HEK293 (cell line): ENCODE results near the gene PKDCC.

Source experiments
- CTCF ChIA-PET: fragments of 350-600 bp; formaldehyde crosslinking; extraction: SDS; loops from one replicate; lab custom pipeline; 2021; ENCODE audit warnings: antibody characterized with exemption; lab: Yijun Ruan, JAX
- POLR2A ChIA-PET: fragments of 300-600 bp; formaldehyde crosslinking; extraction: SDS; loops from one replicate; lab custom pipeline; 2020; ENCODE audit warnings: antibody characterized with exemption, inconsistent platforms; lab: Yijun Ruan, JAX
- H3K27ac ChIP-seq: fragments of 200-500 bp; sonication (Bioruptor generic); 2 replicates; pipeline ENCODE4 v1.5.1; 2014; ENCODE audit warnings: low read depth, low read length, control low read depth, inconsistent platforms; ENCODE audit errors: extremely low read depth
- H3K36me3 ChIP-seq, 2 experiments: fragments of 200-500 bp in 1 of 2; sonication (Bioruptor generic) in 1 of 2; 1 replicate in 1 of 2; 2 replicates in 1 of 2; pipeline ENCODE4 v1.5.1; 2014 to 2017; ENCODE audit warnings: inconsistent platforms in 2 of 2, low read length in 2 of 2; ENCODE audit not compliant: control insufficient read depth in 2 of 2, insufficient read depth in 1 of 2
- H3K4me1 ChIP-seq: fragments of 200-500 bp; sonication (Bioruptor generic); 2 replicates; pipeline ENCODE4 v1.5.1; 2014; ENCODE audit warnings: mild to moderate bottlenecking, low read length, inconsistent platforms; ENCODE audit not compliant: control insufficient read depth, insufficient read depth
- H3K4me3 ChIP-seq: 2 replicates; pipeline ENCODE4 v1.5.1; 2011; ENCODE audit warnings: low read depth, mild to moderate bottlenecking, control low read depth, low read length, moderate library complexity
- H3K9me3 ChIP-seq: fragments of 200-500 bp; sonication (Bioruptor generic); 2 replicates; pipeline ENCODE4 v1.5.1; 2014; ENCODE audit warnings: low read depth, low read length, inconsistent platforms; ENCODE audit not compliant: control insufficient read depth, insufficient read depth
- HIC1 ChIP-seq: fragments of 450-650 bp; formaldehyde crosslinking; IDR thresholded peaks from 2 replicates; pipeline ENCODE4 v1.5.1; 2016; ENCODE audit warnings: missing biosample characterization, missing genetic modification characterization
- HOXA7 ChIP-seq: sonication (generic); formaldehyde crosslinking; IDR thresholded peaks from 2 replicates; pipeline ENCODE4 v1.8.1; 2022; ENCODE audit warnings: missing genetic modification reagents, borderline replicate concordance
- ZBTB10 ChIP-seq: fragments of 450-650 bp; formaldehyde crosslinking; IDR thresholded peaks from 2 replicates; pipeline ENCODE4 v1.5.1; 2016; ENCODE audit warnings: missing biosample characterization, missing genetic modification characterization
- ZFP37 ChIP-seq: fragments of 450-650 bp; formaldehyde crosslinking; IDR thresholded peaks from 2 replicates; pipeline ENCODE4 v1.5.1; 2016; ENCODE audit warnings: missing biosample characterization, missing genetic modification characterization
- ZFP41 ChIP-seq: fragments of 450-650 bp; formaldehyde crosslinking; IDR thresholded peaks from 2 replicates; pipeline ENCODE4 v1.5.1; 2016; ENCODE audit warnings: missing biosample characterization, missing genetic modification characterization, borderline replicate concordance
- ZNF112 ChIP-seq: fragments of 450-650 bp; formaldehyde crosslinking; IDR thresholded peaks from 2 replicates; pipeline ENCODE4 v1.5.0; 2017; ENCODE audit warnings: missing biosample characterization, missing genetic modification characterization
- ZNF138 ChIP-seq: fragments of 450-650 bp; formaldehyde crosslinking; IDR thresholded peaks from 2 replicates; pipeline ENCODE4 v1.5.1; 2016; ENCODE audit warnings: missing biosample characterization, missing genetic modification characterization, borderline replicate concordance
- ZNF23 ChIP-seq: fragments of 450-650 bp; formaldehyde crosslinking; IDR thresholded peaks from 2 replicates; pipeline ENCODE4 v1.5.1; 2016; ENCODE audit warnings: missing biosample characterization, missing genetic modification characterization, borderline replicate concordance
- ZNF26 ChIP-seq: fragments of 450-650 bp; formaldehyde crosslinking; IDR thresholded peaks from 2 replicates; pipeline ENCODE4 v1.5.1; 2016; ENCODE audit warnings: missing biosample characterization, missing genetic modification characterization
- ZNF324 ChIP-seq: fragments of 450-650 bp; formaldehyde crosslinking; IDR thresholded peaks from 2 replicates; pipeline ENCODE4 v1.5.1; 2016; ENCODE audit warnings: missing biosample characterization, missing genetic modification characterization
- ZNF354C ChIP-seq: fragments of 450-650 bp; formaldehyde crosslinking; IDR thresholded peaks from 2 replicates; pipeline ENCODE4 v1.5.1; 2016; ENCODE audit warnings: missing biosample characterization, missing genetic modification characterization, low read depth, borderline replicate concordance
- ZNF423 ChIP-seq: fragments of 450-650 bp; formaldehyde crosslinking; IDR thresholded peaks from 2 replicates; pipeline ENCODE4 v1.5.1; 2016; ENCODE audit warnings: missing biosample characterization, missing genetic modification characterization
- ZNF518A ChIP-seq: fragments of 450-650 bp; formaldehyde crosslinking; conservative IDR thresholded peaks from 2 replicates; pipeline ENCODE4 v1.5.1; 2016; ENCODE audit warnings: low read depth, missing biosample characterization, missing genetic modification characterization
- ZNF530 ChIP-seq: fragments of 450-650 bp; formaldehyde crosslinking; IDR thresholded peaks from 2 replicates; pipeline ENCODE4 v1.5.1; 2016; ENCODE audit warnings: low read depth, missing biosample characterization, missing genetic modification characterization
- ZNF596 ChIP-seq: fragments of 450-650 bp; IDR thresholded peaks from 2 replicates; pipeline ENCODE4 v1.5.0; 2018; ENCODE audit warnings: missing biosample characterization, mild to moderate bottlenecking, missing genetic modification characterization, moderate library complexity
- ZNF600 ChIP-seq: fragments of 450-650 bp; formaldehyde crosslinking; IDR thresholded peaks from 2 replicates; pipeline ENCODE4 v1.5.1; 2016; ENCODE audit warnings: missing biosample characterization, missing genetic modification characterization
- ZNF623 ChIP-seq: fragments of 450-650 bp; formaldehyde crosslinking; IDR thresholded peaks from 2 replicates; pipeline ENCODE4 v1.5.1; 2016; ENCODE audit warnings: missing biosample characterization, missing genetic modification characterization
- ZNF626 ChIP-seq: fragments of 450-650 bp; sonication (Bioruptor Pico); formaldehyde crosslinking; IDR thresholded peaks from 2 replicates; pipeline ENCODE4 v1.5.1; 2018; ENCODE audit warnings: missing biosample characterization, missing genetic modification characterization, inconsistent platforms
- ZNF629 ChIP-seq: fragments of 450-650 bp; formaldehyde crosslinking; IDR thresholded peaks from 2 replicates; pipeline ENCODE4 v1.5.1; 2017; ENCODE audit warnings: missing biosample characterization, missing genetic modification characterization
- ZNF791 ChIP-seq: fragments of 450-650 bp; formaldehyde crosslinking; IDR thresholded peaks from 2 replicates; pipeline ENCODE4 v1.5.1; 2016; ENCODE audit warnings: missing biosample characterization, missing genetic modification characterization
- ZSCAN30 ChIP-seq: fragments of 450-650 bp; IDR thresholded peaks from 2 replicates; pipeline ENCODE4 v1.5.1; 2018; ENCODE audit warnings: missing biosample characterization, mild to moderate bottlenecking, missing genetic modification characterization, moderate library complexity

The PKDCC gene

GRCh38 chr2:42026272-42026671, 21.5 kb upstream of the PKDCC start (continued):
- TF ChIP-seq ZNF518A (tag by site-specific recombination) (no peak), ZNF623 (tag by site-specific recombination) (no peak), ZFP37 (tag by site-specific recombination) (no peak), ZNF26 (tag by site-specific recombination) (no peak), ZNF138 (no peak), ZNF423 (no peak)

- Histone ChIP-seq H3K9me3 (no peaks in the 10 kb centered on the region), H3K4me1 (peaks cover 7% of the 10 kb centered on the region), H3K4me3 (no peak overlapping the region), H3K36me3 (no peaks in the 10 kb centered on the region), H3K27ac (no peak overlapping the region)
- CTCF ChIA-PET: interaction anchor here (0.7 to 1.0 kb wide), 2 partner anchors 43 to 159 kb away, joined by 3 read pairs; no protein-coding TSS in a partner anchor
- TF ChIP-seq ZNF600 (tag by site-specific recombination): no peak
- POLR2A ChIA-PET: no interaction called here
These were observed 19.2 kb upstream of the PKDCC start for GRCh38 chr2:42028571-42029148.

- CTCF ChIA-PET: interaction anchor here (1.0 kb wide), 1 partner anchor 160 kb away, joined by 3 read pairs; no protein-coding TSS in a partner anchor
- Histone ChIP-seq H3K27ac (no peak overlapping the region), H3K9me3 (no peaks in the 10 kb centered on the region), H3K4me3 (no peak overlapping the region), H3K4me1 (peaks cover 7% of the 10 kb centered on the region), H3K36me3 (no peaks in the 10 kb centered on the region)
- POLR2A ChIA-PET: no interaction called here
- TF ChIP-seq ZSCAN30 (tag by site-specific recombination) (no peak), ZNF112 (tag by site-specific recombination) (no peak), HOXA7 (CRISPR knock-in tag) (no peak), ZBTB10 (tag by site-specific recombination) (no peak), ZNF600 (tag by site-specific recombination) (no peak), ZNF324 (tag by site-specific recombination) (no peak), HIC1 (tag by site-specific recombination) (no peak), ZNF629 (no peak), ZFP41 (no peak), ZNF530 (tag by site-specific recombination) (no peak), ZNF354C (tag by site-specific recombination) (no peak), ZNF791 (tag by site-specific recombination) (no peak), ZNF23 (no peak), ZNF626 (no peak), ZNF596 (tag by site-specific recombination) (no peak)
These were observed 18.6 kb upstream of the PKDCC start for GRCh38 chr2:42029171-42029570.
